ENCODE data around the gene PKNOX2.

DNA sequence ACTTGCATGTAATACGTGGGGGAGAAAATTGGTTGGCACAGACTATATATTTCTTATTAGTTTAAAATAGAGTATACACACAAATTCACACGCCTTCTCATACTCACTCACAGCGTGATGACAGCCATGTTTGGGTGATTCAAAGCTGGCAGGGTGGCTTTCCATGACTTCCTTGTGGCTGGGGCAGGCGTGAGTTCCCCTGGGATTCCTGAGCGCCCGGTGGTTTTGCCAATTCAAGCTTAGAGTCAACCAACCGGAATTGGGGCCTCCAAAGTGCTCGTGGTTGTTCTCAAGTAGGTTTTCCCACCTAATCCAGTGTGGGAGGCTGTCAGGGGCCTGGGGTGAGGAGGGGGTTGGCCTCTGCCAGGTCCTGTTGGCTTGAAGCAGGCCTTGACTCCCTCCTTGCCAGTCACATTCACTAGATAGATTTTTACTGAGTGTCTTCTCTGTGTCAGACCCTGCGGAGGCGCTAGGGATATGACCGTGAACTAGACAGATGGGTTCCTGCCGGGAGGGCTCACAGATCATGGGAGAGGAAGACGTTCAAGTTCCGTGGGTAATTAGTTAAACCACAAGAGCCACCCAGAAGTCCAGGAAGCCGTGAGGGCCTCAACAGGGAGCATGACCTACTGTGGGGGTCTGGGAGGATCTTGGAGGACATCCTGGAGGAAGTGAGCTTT, 11.5 kb downstream of the PKNOX2 start:
- TF ChIP-seq SUZ12 (IDR thresholded peaks at IDR 0.05; ENCODE audit: low read length) = no peak
- no peak for TF ChIP-seq POLR2AphosphoS5 (IDR thresholded peaks at IDR 0.05; ENCODE audit: low read depth, low read length)
- no peak for TF ChIP-seq EZH2 (IDR thresholded peaks at IDR 0.05; ENCODE audit: low read depth, low read length, severe bottlenecking)
- TF ChIP-seq, protein P1, sequence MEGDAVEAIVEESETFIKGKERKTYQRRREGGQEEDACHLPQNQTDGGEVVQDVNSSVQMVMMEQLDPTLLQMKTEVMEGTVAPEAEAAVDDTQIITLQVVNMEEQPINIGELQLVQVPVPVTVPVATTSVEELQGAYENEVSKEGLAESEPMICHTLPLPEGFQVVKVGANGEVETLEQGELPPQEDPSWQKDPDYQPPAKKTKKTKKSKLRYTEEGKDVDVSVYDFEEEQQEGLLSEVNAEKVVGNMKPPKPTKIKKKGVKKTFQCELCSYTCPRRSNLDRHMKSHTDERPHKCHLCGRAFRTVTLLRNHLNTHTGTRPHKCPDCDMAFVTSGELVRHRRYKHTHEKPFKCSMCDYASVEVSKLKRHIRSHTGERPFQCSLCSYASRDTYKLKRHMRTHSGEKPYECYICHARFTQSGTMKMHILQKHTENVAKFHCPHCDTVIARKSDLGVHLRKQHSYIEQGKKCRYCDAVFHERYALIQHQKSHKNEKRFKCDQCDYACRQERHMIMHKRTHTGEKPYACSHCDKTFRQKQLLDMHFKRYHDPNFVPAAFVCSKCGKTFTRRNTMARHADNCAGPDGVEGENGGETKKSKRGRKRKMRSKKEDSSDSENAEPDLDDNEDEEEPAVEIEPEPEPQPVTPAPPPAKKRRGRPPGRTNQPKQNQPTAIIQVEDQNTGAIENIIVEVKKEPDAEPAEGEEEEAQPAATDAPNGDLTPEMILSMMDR (IDR thresholded peaks at IDR 0.05; ENCODE audit: control extremely low read depth in 1 of 3, insufficient read depth in 1 of 3, low read depth in 1 of 3, low read length in 3 of 3) = no peak
- no peak for TF ChIP-seq GABPA (IDR thresholded peaks at IDR 0.05; ENCODE audit: borderline replicate concordance, insufficient read depth, low read length)
- no peak for TF ChIP-seq TBP (IDR thresholded peaks at IDR 0.05; ENCODE audit: low read depth, low read length)
- no peak for TF ChIP-seq EP300 (IDR thresholded peaks at IDR 0.05; ENCODE audit: borderline replicate concordance in 1 of 2, low read depth in 2 of 2, low read length in 2 of 2)
- TF ChIP-seq ZNF274 (IDR thresholded peaks at IDR 0.05; ENCODE audit: borderline replicate concordance, extremely low read depth, low read length) = no peak
- no peak for TF ChIP-seq SAP30 (IDR thresholded peaks at IDR 0.05; ENCODE audit: insufficient read depth, insufficient replicate concordance, low read length)
- no peak for TF ChIP-seq CHD1 (IDR thresholded peaks at IDR 0.05; ENCODE audit: low read depth, low read length)

Measured in H1 (cell line).